DLD1 (cell line): ENCODE measurements around the gene LENG9.

Source experiments
- in situ Hi-C: cut with HindIII; loops from 2 replicates; pipeline ENCODE4 v1.10.0; 2017; ENCODE audit warnings: low sequenced_read_pairs

Gene LENG9

GRCh38 chr19:54444737-54445136 lies 18.8 kb downstream of the LENG9 start:
- in situ Hi-C loops = no loop called here

- in situ Hi-C loops = no loop called here
These were observed 22.9 kb downstream of the LENG9 start for GRCh38 chr19:54440641-54441040.

GRCh38 chr19:54439174-54439851 lies 24.3 kb downstream of the LENG9 start:
- in situ Hi-C loops = no loop called here

GRCh38 chr19:54436628-54437252 lies 26.8 kb downstream of the LENG9 start:
- in situ Hi-C loops = no loop called here

GRCh38 chr19:54436031-54436523 lies 27.5 kb downstream of the LENG9 start:
- in situ Hi-C loops = no loop called here

- in situ Hi-C loops = no loop called here
These were observed 28.0 kb downstream of the LENG9 start for GRCh38 chr19:54435551-54436016.

GRCh38 chr19:54434873-54435214 lies 28.7 kb downstream of the LENG9 start:
- in situ Hi-C loops = no loop called here

GRCh38 chr19:54434112-54434872 lies 29.3 kb downstream of the LENG9 start:
- in situ Hi-C loops = no loop called here

GRCh38 chr19:54433697-54434096 lies 29.9 kb downstream of the LENG9 start:
- in situ Hi-C loops = no loop called here

- in situ Hi-C loops = no loop called here
These were observed 31.3 kb downstream of the LENG9 start for GRCh38 chr19:54432144-54432738.

- in situ Hi-C loops = no loop called here
These were observed 32.2 kb downstream of the LENG9 start for GRCh38 chr19:54431255-54431838.

- in situ Hi-C loops = no loop called here
These were observed 33.0 kb downstream of the LENG9 start for GRCh38 chr19:54430306-54431254.

- in situ Hi-C loops = no loop called here
These were observed 33.9 kb downstream of the LENG9 start for GRCh38 chr19:54429545-54430227.

GRCh38 chr19:54429176-54429495 lies 34.4 kb downstream of the LENG9 start:
- in situ Hi-C loops = no loop called here

GRCh38 chr19:54428323-54429175 lies 35.0 kb downstream of the LENG9 start:
- in situ Hi-C loops = no loop called here

- in situ Hi-C loops = no loop called here
These were observed 36.0 kb downstream of the LENG9 start for GRCh38 chr19:54427586-54427985.

GRCh38 chr19:54426291-54426931 lies 37.2 kb downstream of the LENG9 start:
- in situ Hi-C loops = no loop called here

GRCh38 chr19:54425382-54425723 lies 38.2 kb downstream of the LENG9 start:
- in situ Hi-C loops = no loop called here
